Astrocyte (in vitro differentiated cells and primary cell): Measurements from ENCODE around the gene ALDH16A1. TPM values are rescaled to one million over a fixed set of nuclear protein-coding genes. Genes with fewer than 3 reads are reported as not detected.
A peak's percentile ranks its signal among the peaks of the same experiment; 100 is the strongest.

ENCODE experiments used
- DNase-seq: peaks from one replicate; pipeline ENCODE4 v3.0.0-alpha.2; 2010; ENCODE audit warnings: low read depth
- FAIRE-seq: peaks from 2 replicates; lab custom pipeline; 2011; peaks lifted over from hg19 to GRCh38; lab: Jason Lieb, UNC
- H2AFZ ChIP-seq: 2 replicates; pipeline ENCODE4 v1.6.0; 2012; ENCODE audit warnings: low read depth, low read length, inconsistent platforms
- H3K27ac ChIP-seq: 2 replicates; pipeline ENCODE4 v1.5.1; 2011; ENCODE audit warnings: low read depth, low read length, inconsistent platforms
- H3K27me3 ChIP-seq: 2 replicates; pipeline ENCODE4 v1.6.0; 2011; ENCODE audit warnings: low read length, inconsistent platforms; ENCODE audit not compliant: insufficient read depth
- H3K36me3 ChIP-seq: 2 replicates; pipeline ENCODE4 v1.5.1; 2011; ENCODE audit warnings: low read length, inconsistent platforms; ENCODE audit not compliant: insufficient read depth
- H3K4me1 ChIP-seq: 2 replicates; pipeline ENCODE4 v1.5.1; 2011; ENCODE audit warnings: low read length, inconsistent platforms; ENCODE audit not compliant: insufficient read depth
- H3K4me2 ChIP-seq: 2 replicates; pipeline ENCODE4 v1.6.0; 2012; ENCODE audit warnings: low read length, inconsistent platforms
- H3K4me3 ChIP-seq: 2 replicates; pipeline ENCODE4 v1.5.1; 2011; ENCODE audit warnings: low read depth, mild to moderate bottlenecking, low read length, inconsistent platforms; ENCODE audit not compliant: insufficient read depth
- H3K79me2 ChIP-seq: 2 replicates; pipeline ENCODE4 v1.6.0; 2012; ENCODE audit warnings: mild to moderate bottlenecking, low read length, inconsistent platforms; ENCODE audit not compliant: insufficient read depth
- H3K9ac ChIP-seq: 2 replicates; pipeline ENCODE4 v1.6.0; 2012; ENCODE audit warnings: mild to moderate bottlenecking, low read length, inconsistent platforms
- H3K9me3 ChIP-seq: 2 replicates; pipeline ENCODE4 v1.5.1; 2012; ENCODE audit warnings: low read depth, mild to moderate bottlenecking, low read length, inconsistent platforms; ENCODE audit not compliant: insufficient read depth
- H4K20me1 ChIP-seq: 2 replicates; pipeline ENCODE4 v1.6.0; 2012; ENCODE audit warnings: low read length, inconsistent platforms; ENCODE audit not compliant: insufficient read depth
- H3K27ac Mint-ChIP-seq: one replicate; pipeline ENCODE4 v1.8.0; 2021; ENCODE audit warnings: mild to moderate bottlenecking, mixed read lengths; ENCODE audit not compliant: unreplicated experiment
- H3K27me3 Mint-ChIP-seq: one replicate; pipeline ENCODE4 v1.8.0; 2021; ENCODE audit warnings: low read depth, mixed read lengths; ENCODE audit not compliant: unreplicated experiment
- H3K36me3 Mint-ChIP-seq: one replicate; pipeline ENCODE4 v1.8.0; 2021; ENCODE audit warnings: low read depth, mixed read lengths; ENCODE audit not compliant: unreplicated experiment
- H3K4me1 Mint-ChIP-seq: one replicate; pipeline ENCODE4 v1.8.0; 2021; ENCODE audit warnings: low read depth, mixed read lengths; ENCODE audit not compliant: unreplicated experiment
- H3K4me3 Mint-ChIP-seq: one replicate; pipeline ENCODE4 v1.8.0; 2021; ENCODE audit warnings: mild to moderate bottlenecking, moderate library complexity, mixed read lengths; ENCODE audit not compliant: unreplicated experiment
- H3K9me3 Mint-ChIP-seq: one replicate; pipeline ENCODE4 v1.8.0; 2021; ENCODE audit warnings: mild to moderate bottlenecking, mixed read lengths; ENCODE audit not compliant: unreplicated experiment
- CTCF ChIP-seq: IDR thresholded peaks from 2 replicates; pipeline ENCODE4 v1.5.1; 2011; ENCODE audit warnings: low read depth, mild to moderate bottlenecking, inconsistent platforms, low read length, moderate library complexity; ENCODE audit not compliant: insufficient read depth
- EZH2 ChIP-seq: IDR thresholded peaks from 2 replicates; pipeline ENCODE4 v1.6.1; 2012; ENCODE audit warnings: mild to moderate bottlenecking, low read length, inconsistent platforms; ENCODE audit not compliant: insufficient read depth
- total RNA-seq: library from RNA; stranded (reverse); gene quantifications from 2 replicates; pipeline ENCODE4 v1.2.1, GENCODE V29; 2021

The ALDH16A1 gene
- total RNA-seq, 1 donor from 2014 or later = 13.0 TPM

DNA sequence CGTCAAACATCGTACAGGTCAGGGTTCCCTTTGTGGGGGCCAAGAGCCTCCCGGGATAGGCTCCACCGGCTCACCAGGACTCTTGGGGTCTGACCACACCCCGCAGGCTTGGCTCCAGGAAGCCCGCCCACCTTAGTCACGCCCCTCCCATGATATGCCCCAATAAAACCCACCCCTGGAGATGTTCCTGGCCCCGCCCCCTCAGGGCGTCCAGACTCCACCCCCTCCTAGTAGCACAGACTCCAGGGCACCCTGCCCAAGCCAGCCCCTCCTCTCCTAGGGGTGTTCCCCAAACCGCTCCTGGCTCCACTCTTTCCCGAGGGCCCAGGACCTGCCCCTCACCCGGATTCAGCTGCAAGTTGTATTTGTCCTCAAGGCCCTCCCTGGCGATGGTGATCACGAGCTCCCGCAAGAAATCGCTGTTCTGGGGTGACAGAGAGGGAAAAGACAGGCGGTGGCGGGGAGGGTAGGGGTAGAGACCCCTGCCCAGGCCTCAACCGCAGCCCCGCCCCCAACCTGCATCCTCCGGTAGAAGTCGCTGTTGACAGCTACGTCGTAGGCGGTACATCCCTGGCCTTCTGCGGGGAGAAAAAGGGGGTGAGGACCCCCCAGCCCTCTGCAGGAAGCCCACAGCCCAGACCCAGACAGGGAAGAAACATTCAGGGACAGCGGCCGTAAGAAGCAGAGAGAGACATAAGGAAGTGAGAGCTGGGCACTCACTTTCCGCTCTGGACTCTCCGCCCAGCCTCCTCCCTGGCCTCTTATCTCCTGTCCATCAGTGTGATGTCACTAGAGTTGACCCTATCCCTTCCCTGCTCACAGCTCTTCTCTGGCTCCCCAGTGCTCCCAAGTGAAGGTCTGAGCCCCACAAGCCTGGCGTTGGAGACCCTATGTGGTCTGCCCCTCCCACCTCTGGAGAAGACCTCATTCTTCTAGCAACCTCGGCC lies 5.3 kb upstream of the ALDH16A1 start:
- no peaks in the 10 kb centered on the region for H3K36me3 ChIP-seq
- FAIRE-seq = no peak
- TF ChIP-seq CTCF (no peak), EZH2 (no peak)
- no peaks in the 10 kb centered on the region for H3K27me3 ChIP-seq
- DNase-seq = no peak
- peaks cover 13% of the 10 kb centered on the region for H3K79me2 ChIP-seq
- H3K27me3 Mint-ChIP-seq = no peaks in the 10 kb centered on the region
- H3K36me3 Mint-ChIP-seq = peaks cover 16% of the 10 kb centered on the region
- H3K9me3 Mint-ChIP-seq = no peaks in the 10 kb centered on the region
- H3K9me3 ChIP-seq = no peaks in the 10 kb centered on the region
- no peak overlapping the region for H3K27ac ChIP-seq
- peaks cover 4% of the 10 kb centered on the region for H4K20me1 ChIP-seq
- H3K4me3 ChIP-seq = no peak overlapping the region
- peaks cover 5% of the 10 kb centered on the region for H3K4me1 Mint-ChIP-seq
- no peak overlapping the region for H3K9ac ChIP-seq
- H3K4me3 Mint-ChIP-seq = peak overlapping the region; percentile 50
- H3K4me1 ChIP-seq = peaks cover 7% of the 10 kb centered on the region
- no peak overlapping the region for H2AFZ ChIP-seq
- no peak overlapping the region for H3K4me2 ChIP-seq
- no peak overlapping the region for H3K27ac Mint-ChIP-seq

DNA sequence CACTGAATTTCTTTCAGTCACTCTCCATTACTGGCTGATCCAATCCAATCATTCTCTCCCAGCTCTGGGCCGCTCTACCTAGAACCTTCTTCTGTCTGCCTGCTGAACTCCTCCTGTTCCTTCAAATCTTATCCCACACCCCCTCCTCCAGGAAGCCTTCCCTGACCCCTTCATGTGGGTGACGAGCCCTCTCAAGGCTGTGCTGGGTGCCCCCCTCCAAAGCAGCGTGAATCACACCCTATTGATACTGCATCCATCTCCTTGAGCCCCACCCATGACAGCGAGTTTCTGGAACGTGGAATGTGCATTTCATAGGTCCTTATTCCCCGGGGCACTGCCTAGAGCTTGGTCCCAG lies 4.6 kb upstream of the ALDH16A1 start:
- Histone ChIP-seq H3K9me3 (no peaks in the 10 kb centered on the region), H3K79me2 (peaks cover 13% of the 10 kb centered on the region), H3K4me2 (no peak overlapping the region), H2AFZ (no peak overlapping the region), H3K4me3 (no peak overlapping the region), H4K20me1 (peaks cover 4% of the 10 kb centered on the region), H3K36me3 (no peaks in the 10 kb centered on the region), H3K9ac (no peak overlapping the region), H3K27me3 (no peaks in the 10 kb centered on the region), H3K4me1 (peaks cover 4% of the 10 kb centered on the region), H3K27ac (no peak overlapping the region)
- Mint-ChIP-seq H3K27me3 (no peaks in the 10 kb centered on the region), H3K4me1 (peaks cover 5% of the 10 kb centered on the region), H3K36me3 (peaks cover 16% of the 10 kb centered on the region), H3K9me3 (no peaks in the 10 kb centered on the region), H3K4me3 (no peak overlapping the region), H3K27ac (no peak overlapping the region)
- DNase-seq (no peak), FAIRE-seq (no peak)
- TF ChIP-seq CTCF = no peak
- TF ChIP-seq EZH2 = no peak

GRCh38 chr19:49450405-49450804 lies 2.6 kb upstream of the ALDH16A1 start:
- no peaks in the 10 kb centered on the region for H3K9me3 ChIP-seq
- Mint-ChIP-seq H3K4me1 (peaks cover 5% of the 10 kb centered on the region), H3K4me3 (peak overlapping the region; percentile 98), H3K27me3 (no peaks in the 10 kb centered on the region), H3K9me3 (no peaks in the 10 kb centered on the region), H3K27ac (peak overlapping the region; percentile 94), H3K36me3 (peaks cover 16% of the 10 kb centered on the region)
- peak overlapping the region; percentile 96 for H3K4me3 ChIP-seq
- peaks cover 4% of the 10 kb centered on the region for H4K20me1 ChIP-seq
- no peak for TF ChIP-seq EZH2
- no peak for TF ChIP-seq CTCF
- peaks cover 13% of the 10 kb centered on the region for H3K79me2 ChIP-seq
- no peak overlapping the region for H2AFZ ChIP-seq
- no peaks in the 10 kb centered on the region for H3K27me3 ChIP-seq
- DNase-seq (no peak), FAIRE-seq (no peak)
- H3K4me1 ChIP-seq = peaks cover 8% of the 10 kb centered on the region
- peak overlapping the region; percentile 94 for H3K9ac ChIP-seq
- no peak overlapping the region for H3K27ac ChIP-seq
- H3K4me2 ChIP-seq = peak overlapping the region; percentile 98
- no peaks in the 10 kb centered on the region for H3K36me3 ChIP-seq
